ENCODE data around the gene IGFBP2. TPM values are rescaled to one million over a fixed set of nuclear protein-coding genes. Genes with fewer than 3 reads are reported as not detected.

IGFBP2 gene
- total and polyA plus RNA-seq, 7 donors: 8.2 to 33.2 (median 12.8) TPM

- 49 to 73% (median 52%) methylated on average over 10 of the region's 10 CpGs for WGBS, 3 donors
- H3K36me3 ChIP-seq (ENCODE audit: insufficient read depth in 1 of 2, low read depth in 1 of 2): peaks cover 0 to 33% of the 10 kb centered on the region in 2 donors
- intact Hi-C loops (cut with DNase I): loop anchor here (5.0 to 10.0 kb wide), 5 partner anchors 206 to 1034 kb away; no protein-coding TSS in a partner anchor
Observed at GRCh38 chr2:216680951-216681629, 47.9 kb downstream of the IGFBP2 start.

GRCh38 chr2:216681683-216682082 lies 48.5 kb downstream of the IGFBP2 start:
- peaks cover 90% of the 10 kb centered on the region for H3K4me1 ChIP-seq
- TF ChIP-seq CTCF (IDR thresholded peaks at IDR 0.05): no peak
- H3K27me3 ChIP-seq (ENCODE audit: insufficient read depth in 3 of 3, low read length in 2 of 3): no peaks in the 10 kb centered on the region
- 31 to 40% (median 32%) methylated on average over 2 of the region's 2 CpGs for WGBS, 3 donors
- no peak overlapping the region for H3K4me3 ChIP-seq
- H3K36me3 ChIP-seq (ENCODE audit: insufficient read depth in 1 of 2, low read depth in 1 of 2): peaks cover 0 to 28% of the 10 kb centered on the region in 2 donors
- H3K27ac ChIP-seq: peak overlapping the region; percentile 89
- intact Hi-C loops (cut with DNase I): loop anchor here (5.0 to 10.0 kb wide), 5 partner anchors 206 to 1033 kb away; no protein-coding TSS in a partner anchor
- no peaks in the 10 kb centered on the region for H3K9me3 ChIP-seq
- DNase-seq (no peak), ATAC-seq (no peak)

More at GRCh38 chr2:216680951-216681629, 47.9 kb downstream of the IGFBP2 start:
- H3K27me3 ChIP-seq (ENCODE audit: insufficient read depth in 3 of 3, low read length in 2 of 3): no peaks in the 10 kb centered on the region
- no peaks in the 10 kb centered on the region for H3K9me3 ChIP-seq
- no peak overlapping the region for H3K4me3 ChIP-seq
- ATAC-seq: no peak
- TF ChIP-seq CTCF (IDR thresholded peaks at IDR 0.05): no peak
- peak overlapping the region; percentile 89 for H3K27ac ChIP-seq
- no peak for DNase-seq
- H3K4me1 ChIP-seq: peaks cover 84% of the 10 kb centered on the region

GRCh38 chr2:216683846-216684245 lies 50.6 kb downstream of the IGFBP2 start:
- DNase-seq (peak; percentile 79 to 87), ATAC-seq (peak; percentile 72 to 86 (median 78))
- Histone ChIP-seq H3K36me3 (ENCODE audit: insufficient read depth in 1 of 2, low read depth in 1 of 2) (peaks cover 0 to 20% of the 10 kb centered on the region in 2 donors), H3K9me3 (no peaks in the 10 kb centered on the region), H3K4me3 (no peak overlapping the region), H3K27ac (peak overlapping the region; percentile 89), H3K4me1 (peaks cover 94% of the 10 kb centered on the region), H3K27me3 (ENCODE audit: insufficient read depth in 3 of 3, low read length in 2 of 3) (no peaks in the 10 kb centered on the region)
- TF ChIP-seq CTCF (IDR thresholded peaks at IDR 0.05): no peak
- WGBS, 3 donors: 19 to 27% (median 24%) methylated on average over 3 of the region's 3 CpGs
- intact Hi-C loops (cut with DNase I): loop anchor here (5.0 to 10.0 kb wide), 5 partner anchors 203 to 1031 kb away; no protein-coding TSS in a partner anchor

- Histone ChIP-seq H3K9me3 (no peaks in the 10 kb centered on the region), H3K4me3 (no peak overlapping the region), H3K4me1 (peaks cover 95% of the 10 kb centered on the region), H3K27ac (peak overlapping the region; percentile 89), H3K27me3 (ENCODE audit: insufficient read depth in 3 of 3, low read length in 2 of 3) (no peaks in the 10 kb centered on the region), H3K36me3 (ENCODE audit: insufficient read depth in 1 of 2, low read depth in 1 of 2) (peaks cover 0 to 30% of the 10 kb centered on the region in 2 donors)
- 66 to 90% (median 77%) methylated on average over 5 of the region's 5 CpGs for WGBS, 3 donors
- no peak for ATAC-seq
- intact Hi-C loops (cut with DNase I): loop anchor here in 1 of 2 donors (10.0 kb wide), 1 partner anchor 1029 kb away; no protein-coding TSS in a partner anchor
- no peak for TF ChIP-seq CTCF (IDR thresholded peaks at IDR 0.05)
- no peak for DNase-seq
Observed at GRCh38 chr2:216685327-216685875, 52.2 kb downstream of the IGFBP2 start.

All from psoas muscle (tissue), 8 donors.